GM23338 (cell line): Measurements from ENCODE around the gene TSHZ2. TPM values are rescaled to one million over a fixed set of nuclear protein-coding genes. Genes with fewer than 3 reads are reported as not detected.

ENCODE experiments used
- ATAC-seq: fragments of 200-7000 bp; cut with Tn5 transposase; 3 replicates; pipeline ENCODE4 v1.9.1; 2020
- DNase-seq: peaks from one replicate; pipeline ENCODE4 v3.0.0-alpha.2; 2015; ENCODE audit warnings: low spot score
- H2AFZ ChIP-seq: fragments of 200-600 bp; sonication (generic); 2 replicates; pipeline ENCODE4 v1.8.0; 2016; ENCODE audit warnings: antibody characterized with exemption, mild to moderate bottlenecking, moderate library complexity
- H3F3A ChIP-seq: fragments of 200-600 bp; sonication (generic); replicated peaks from 2 replicates; pipeline ENCODE4 v1.8.0; 2017; ENCODE audit warnings: antibody characterized with exemption, mixed run types, low read depth
- H3K27ac ChIP-seq: fragments of 200-600 bp; sonication (generic); 2 replicates; pipeline ENCODE4 v1.6.1; 2016; ENCODE audit warnings: low read depth
- H3K27me3 ChIP-seq: fragments of 200-600 bp; sonication (generic); 2 replicates; pipeline ENCODE4 v1.8.0; 2016; ENCODE audit warnings: mild to moderate bottlenecking, mixed run types, moderate library complexity; ENCODE audit not compliant: insufficient read depth
- H3K36me3 ChIP-seq: fragments of 200-600 bp; sonication (generic); 2 replicates; pipeline ENCODE4 v1.8.0; 2016; ENCODE audit warnings: mild to moderate bottlenecking; ENCODE audit not compliant: insufficient read depth
- H3K4me1 ChIP-seq: fragments of 200-600 bp; sonication (generic); 2 replicates; pipeline ENCODE4 v1.8.0; 2016; ENCODE audit warnings: mild to moderate bottlenecking, moderate library complexity; ENCODE audit not compliant: insufficient read depth
- H3K4me2 ChIP-seq: fragments of 200-600 bp; sonication (generic); 2 replicates; pipeline ENCODE4 v1.7.1; 2017; ENCODE audit warnings: mixed run types
- H3K4me3 ChIP-seq: fragments of 200-600 bp; sonication (generic); 2 replicates; pipeline ENCODE4 v1.6.1; 2016; ENCODE audit warnings: mixed run types
- H3K79me2 ChIP-seq: fragments of 200-600 bp; sonication (generic); replicated peaks from 2 replicates; pipeline ENCODE4 v1.8.0; 2017; ENCODE audit warnings: mild to moderate bottlenecking; ENCODE audit not compliant: insufficient read depth
- H3K9me2 ChIP-seq: fragments of 200-600 bp; sonication (generic); 2 replicates; pipeline ENCODE4 v1.8.0; 2017; ENCODE audit not compliant: insufficient read depth
- H4K20me1 ChIP-seq: fragments of 200-600 bp; sonication (generic); replicated peaks from 2 replicates; pipeline ENCODE4 v1.8.0; 2017; ENCODE audit warnings: mild to moderate bottlenecking; ENCODE audit not compliant: insufficient read depth
- H3K27ac Mint-ChIP-seq: 2 replicates; pipeline ENCODE4 v1.8.0; 2020; ENCODE audit warnings: inconsistent platforms, mild to moderate bottlenecking, moderate library complexity, mixed read lengths
- H3K27me3 Mint-ChIP-seq: 3 replicates; pipeline ENCODE4 v1.8.0; 2022; ENCODE audit warnings: low read depth, mild to moderate bottlenecking, moderate library complexity, mixed read lengths, inconsistent platforms; ENCODE audit not compliant: insufficient read depth, poor library complexity
- H3K36me3 Mint-ChIP-seq: 3 replicates; pipeline ENCODE4 v1.8.0; 2021; ENCODE audit warnings: low read depth, mild to moderate bottlenecking, inconsistent platforms, moderate library complexity, mixed read lengths
- H3K4me1 Mint-ChIP-seq: 3 replicates; pipeline ENCODE4 v1.8.0; 2020; ENCODE audit warnings: mild to moderate bottlenecking, inconsistent platforms, mixed read lengths
- H3K4me3 Mint-ChIP-seq: 3 replicates; pipeline ENCODE4 v1.8.0; 2021; ENCODE audit warnings: moderate library complexity, mild to moderate bottlenecking, inconsistent platforms, mixed read lengths
- H3K9me3 Mint-ChIP-seq: 3 replicates; pipeline ENCODE4 v1.8.0; 2020; ENCODE audit warnings: moderate library complexity, mild to moderate bottlenecking, inconsistent platforms, mixed read lengths
- CREB1 ChIP-seq: fragments of 250-450 bp; sonication (Bioruptor Pico); IDR thresholded peaks from 2 replicates; pipeline ENCODE4 v1.5.0; 2020; ENCODE audit warnings: low read depth, mild to moderate bottlenecking, moderate library complexity
- EZH2 ChIP-seq: fragments of 200-600 bp; sonication (generic); IDR thresholded peaks from one replicate; pipeline ENCODE4 v1.8.0; 2017; ENCODE audit warnings: antibody characterized with exemption, mild to moderate bottlenecking, low read depth; ENCODE audit not compliant: unreplicated experiment
- EZH2phosphoT487 ChIP-seq: fragments of 200-600 bp; sonication (generic); IDR thresholded peaks from one replicate; pipeline ENCODE4 v1.8.1; 2018; ENCODE audit warnings: antibody characterized with exemption; ENCODE audit not compliant: unreplicated experiment
- JUNB ChIP-seq: IDR thresholded peaks from one replicate; pipeline ENCODE4 v1.6.1; 2016; ENCODE audit warnings: antibody characterized with exemption; ENCODE audit not compliant: unreplicated experiment
- NANOG ChIP-seq: IDR thresholded peaks from 2 replicates; pipeline ENCODE4 v1.6.1; 2016; ENCODE audit warnings: antibody characterized with exemption, borderline replicate concordance
- POLR2AphosphoS5 ChIP-seq: IDR thresholded peaks from 2 replicates; pipeline ENCODE4 v1.6.1; 2016; ENCODE audit warnings: antibody characterized with exemption, low read depth
- STAT1 ChIP-seq: IDR thresholded peaks from one replicate; pipeline ENCODE4 v1.6.1; 2016; ENCODE audit warnings: antibody characterized with exemption; ENCODE audit not compliant: unreplicated experiment
- ZNF114 ChIP-seq: fragments of 250-450 bp; sonication (Bioruptor Pico); IDR thresholded peaks from 2 replicates; pipeline ENCODE4 v1.5.0; 2020; ENCODE audit warnings: mild to moderate bottlenecking, moderate library complexity
- ZNF331 ChIP-seq: fragments of 250-450 bp; sonication (Bioruptor Pico); IDR thresholded peaks from 2 replicates; pipeline ENCODE4 v1.5.0; 2020; ENCODE audit warnings: low read depth, mild to moderate bottlenecking, moderate library complexity
- polyA plus RNA-seq: library from polyadenylated mRNA; unstranded; fragments of >200 nt; fragmentation: Nextera tagmentation; extraction: Ambion mirVana; gene quantifications from 2 replicates; pipeline ENCODE4 v1.2.1, GENCODE V29; 2016
- total RNA-seq: library from RNA; depleted of rRNA; stranded (reverse); fragments of >200 nt; shearing (Covaris generic); gene quantifications from 2 replicates; pipeline ENCODE4 v1.2.3, GENCODE V29; 2014
- TF ChIP-seq, protein P1 (sequence below), 2 experiments: fragments of 200-600 bp in 1 of 2; sonication (generic) in 1 of 2; conservative IDR thresholded peaks; 2 replicates each; pipeline versions ENCODE4 v1.5.1 to v1.6.1; 2016 to 2017; ENCODE audit warnings: antibody characterized with exemption in 2 of 2, low read depth in 2 of 2, mild to moderate bottlenecking in 2 of 2, moderate library complexity in 1 of 2
- TF ChIP-seq, protein P2 (sequence below): IDR thresholded peaks from 2 replicates; pipeline ENCODE4 v1.6.1; 2016; ENCODE audit warnings: antibody characterized with exemption
- TF ChIP-seq, protein P3 (sequence below): IDR thresholded peaks from one replicate; pipeline ENCODE4 v1.6.1; 2018; ENCODE audit warnings: antibody characterized with exemption; ENCODE audit not compliant: unreplicated experiment
- TF ChIP-seq, protein P4 (sequence below): fragments of 250-450 bp; sonication (Bioruptor Pico); IDR thresholded peaks from 2 replicates; pipeline ENCODE4 v1.5.0; 2020; ENCODE audit warnings: mild to moderate bottlenecking, moderate library complexity

The TSHZ2 gene
- total and polyA plus RNA-seq, 2 experiments from 2014 or later: 0.49 to 1.3 TPM

DNA sequence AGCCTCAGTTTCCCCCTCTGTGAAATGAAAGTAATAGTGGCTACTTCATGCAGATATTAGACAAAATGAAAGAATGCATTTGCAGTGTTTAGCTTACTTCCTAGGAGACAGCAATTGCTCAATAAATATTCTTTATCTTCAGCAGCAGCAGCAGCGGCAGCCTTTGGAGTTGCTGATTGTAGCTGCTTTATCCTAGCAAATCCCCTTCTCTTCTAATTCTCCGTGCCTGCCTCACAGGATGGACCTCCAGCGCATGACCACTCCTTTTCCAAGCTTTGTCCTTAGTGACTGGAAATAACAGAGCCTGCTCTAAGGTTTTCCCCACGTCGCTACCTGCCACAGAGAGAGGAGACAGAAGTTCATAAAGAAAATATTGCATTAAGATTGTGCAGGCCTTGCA lies 279.8 kb downstream of the TSHZ2 start:
- H3K4me1 Mint-ChIP-seq: no peaks in the 10 kb centered on the region
- peaks cover 4% of the 10 kb centered on the region for H3K27me3 Mint-ChIP-seq
- H3K36me3 Mint-ChIP-seq: peaks cover 12% of the 10 kb centered on the region
- no peaks in the 10 kb centered on the region for H3K79me2 ChIP-seq
- no peaks in the 10 kb centered on the region for H3K9me2 ChIP-seq
- no peak overlapping the region for H2AFZ ChIP-seq
- H3K9me3 Mint-ChIP-seq: peaks cover 17% of the 10 kb centered on the region
- H3K4me3 Mint-ChIP-seq: no peak overlapping the region
- H3K27ac Mint-ChIP-seq: no peak overlapping the region
- H3K4me2 ChIP-seq: no peak overlapping the region
- H4K20me1 ChIP-seq: no peaks in the 10 kb centered on the region
- no peaks in the 10 kb centered on the region for H3K4me1 ChIP-seq
- TF ChIP-seq, protein P1, sequence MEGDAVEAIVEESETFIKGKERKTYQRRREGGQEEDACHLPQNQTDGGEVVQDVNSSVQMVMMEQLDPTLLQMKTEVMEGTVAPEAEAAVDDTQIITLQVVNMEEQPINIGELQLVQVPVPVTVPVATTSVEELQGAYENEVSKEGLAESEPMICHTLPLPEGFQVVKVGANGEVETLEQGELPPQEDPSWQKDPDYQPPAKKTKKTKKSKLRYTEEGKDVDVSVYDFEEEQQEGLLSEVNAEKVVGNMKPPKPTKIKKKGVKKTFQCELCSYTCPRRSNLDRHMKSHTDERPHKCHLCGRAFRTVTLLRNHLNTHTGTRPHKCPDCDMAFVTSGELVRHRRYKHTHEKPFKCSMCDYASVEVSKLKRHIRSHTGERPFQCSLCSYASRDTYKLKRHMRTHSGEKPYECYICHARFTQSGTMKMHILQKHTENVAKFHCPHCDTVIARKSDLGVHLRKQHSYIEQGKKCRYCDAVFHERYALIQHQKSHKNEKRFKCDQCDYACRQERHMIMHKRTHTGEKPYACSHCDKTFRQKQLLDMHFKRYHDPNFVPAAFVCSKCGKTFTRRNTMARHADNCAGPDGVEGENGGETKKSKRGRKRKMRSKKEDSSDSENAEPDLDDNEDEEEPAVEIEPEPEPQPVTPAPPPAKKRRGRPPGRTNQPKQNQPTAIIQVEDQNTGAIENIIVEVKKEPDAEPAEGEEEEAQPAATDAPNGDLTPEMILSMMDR (conservative IDR thresholded peaks at IDR 0.05; ENCODE audit: low read depth in 2 of 2): no peak
- TF ChIP-seq STAT1: no peak
- no peak for TF ChIP-seq ZNF114 (CRISPR knock-in tag)
- TF ChIP-seq, protein P2, sequence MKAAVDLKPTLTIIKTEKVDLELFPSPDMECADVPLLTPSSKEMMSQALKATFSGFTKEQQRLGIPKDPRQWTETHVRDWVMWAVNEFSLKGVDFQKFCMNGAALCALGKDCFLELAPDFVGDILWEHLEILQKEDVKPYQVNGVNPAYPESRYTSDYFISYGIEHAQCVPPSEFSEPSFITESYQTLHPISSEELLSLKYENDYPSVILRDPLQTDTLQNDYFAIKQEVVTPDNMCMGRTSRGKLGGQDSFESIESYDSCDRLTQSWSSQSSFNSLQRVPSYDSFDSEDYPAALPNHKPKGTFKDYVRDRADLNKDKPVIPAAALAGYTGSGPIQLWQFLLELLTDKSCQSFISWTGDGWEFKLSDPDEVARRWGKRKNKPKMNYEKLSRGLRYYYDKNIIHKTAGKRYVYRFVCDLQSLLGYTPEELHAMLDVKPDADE: no peak
- no peak for TF ChIP-seq EZH2phosphoT487
- TF ChIP-seq, protein P3, sequence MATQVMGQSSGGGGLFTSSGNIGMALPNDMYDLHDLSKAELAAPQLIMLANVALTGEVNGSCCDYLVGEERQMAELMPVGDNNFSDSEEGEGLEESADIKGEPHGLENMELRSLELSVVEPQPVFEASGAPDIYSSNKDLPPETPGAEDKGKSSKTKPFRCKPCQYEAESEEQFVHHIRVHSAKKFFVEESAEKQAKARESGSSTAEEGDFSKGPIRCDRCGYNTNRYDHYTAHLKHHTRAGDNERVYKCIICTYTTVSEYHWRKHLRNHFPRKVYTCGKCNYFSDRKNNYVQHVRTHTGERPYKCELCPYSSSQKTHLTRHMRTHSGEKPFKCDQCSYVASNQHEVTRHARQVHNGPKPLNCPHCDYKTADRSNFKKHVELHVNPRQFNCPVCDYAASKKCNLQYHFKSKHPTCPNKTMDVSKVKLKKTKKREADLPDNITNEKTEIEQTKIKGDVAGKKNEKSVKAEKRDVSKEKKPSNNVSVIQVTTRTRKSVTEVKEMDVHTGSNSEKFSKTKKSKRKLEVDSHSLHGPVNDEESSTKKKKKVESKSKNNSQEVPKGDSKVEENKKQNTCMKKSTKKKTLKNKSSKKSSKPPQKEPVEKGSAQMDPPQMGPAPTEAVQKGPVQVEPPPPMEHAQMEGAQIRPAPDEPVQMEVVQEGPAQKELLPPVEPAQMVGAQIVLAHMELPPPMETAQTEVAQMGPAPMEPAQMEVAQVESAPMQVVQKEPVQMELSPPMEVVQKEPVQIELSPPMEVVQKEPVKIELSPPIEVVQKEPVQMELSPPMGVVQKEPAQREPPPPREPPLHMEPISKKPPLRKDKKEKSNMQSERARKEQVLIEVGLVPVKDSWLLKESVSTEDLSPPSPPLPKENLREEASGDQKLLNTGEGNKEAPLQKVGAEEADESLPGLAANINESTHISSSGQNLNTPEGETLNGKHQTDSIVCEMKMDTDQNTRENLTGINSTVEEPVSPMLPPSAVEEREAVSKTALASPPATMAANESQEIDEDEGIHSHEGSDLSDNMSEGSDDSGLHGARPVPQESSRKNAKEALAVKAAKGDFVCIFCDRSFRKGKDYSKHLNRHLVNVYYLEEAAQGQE: no peak
- TF ChIP-seq EZH2: no peak
- no peak for TF ChIP-seq JUNB
- no peak for TF ChIP-seq NANOG
- no peak for TF ChIP-seq ZNF331 (CRISPR knock-in tag)
- no peak for TF ChIP-seq CREB1 (CRISPR knock-in tag)
- no peak for TF ChIP-seq POLR2AphosphoS5
- TF ChIP-seq, protein P4, sequence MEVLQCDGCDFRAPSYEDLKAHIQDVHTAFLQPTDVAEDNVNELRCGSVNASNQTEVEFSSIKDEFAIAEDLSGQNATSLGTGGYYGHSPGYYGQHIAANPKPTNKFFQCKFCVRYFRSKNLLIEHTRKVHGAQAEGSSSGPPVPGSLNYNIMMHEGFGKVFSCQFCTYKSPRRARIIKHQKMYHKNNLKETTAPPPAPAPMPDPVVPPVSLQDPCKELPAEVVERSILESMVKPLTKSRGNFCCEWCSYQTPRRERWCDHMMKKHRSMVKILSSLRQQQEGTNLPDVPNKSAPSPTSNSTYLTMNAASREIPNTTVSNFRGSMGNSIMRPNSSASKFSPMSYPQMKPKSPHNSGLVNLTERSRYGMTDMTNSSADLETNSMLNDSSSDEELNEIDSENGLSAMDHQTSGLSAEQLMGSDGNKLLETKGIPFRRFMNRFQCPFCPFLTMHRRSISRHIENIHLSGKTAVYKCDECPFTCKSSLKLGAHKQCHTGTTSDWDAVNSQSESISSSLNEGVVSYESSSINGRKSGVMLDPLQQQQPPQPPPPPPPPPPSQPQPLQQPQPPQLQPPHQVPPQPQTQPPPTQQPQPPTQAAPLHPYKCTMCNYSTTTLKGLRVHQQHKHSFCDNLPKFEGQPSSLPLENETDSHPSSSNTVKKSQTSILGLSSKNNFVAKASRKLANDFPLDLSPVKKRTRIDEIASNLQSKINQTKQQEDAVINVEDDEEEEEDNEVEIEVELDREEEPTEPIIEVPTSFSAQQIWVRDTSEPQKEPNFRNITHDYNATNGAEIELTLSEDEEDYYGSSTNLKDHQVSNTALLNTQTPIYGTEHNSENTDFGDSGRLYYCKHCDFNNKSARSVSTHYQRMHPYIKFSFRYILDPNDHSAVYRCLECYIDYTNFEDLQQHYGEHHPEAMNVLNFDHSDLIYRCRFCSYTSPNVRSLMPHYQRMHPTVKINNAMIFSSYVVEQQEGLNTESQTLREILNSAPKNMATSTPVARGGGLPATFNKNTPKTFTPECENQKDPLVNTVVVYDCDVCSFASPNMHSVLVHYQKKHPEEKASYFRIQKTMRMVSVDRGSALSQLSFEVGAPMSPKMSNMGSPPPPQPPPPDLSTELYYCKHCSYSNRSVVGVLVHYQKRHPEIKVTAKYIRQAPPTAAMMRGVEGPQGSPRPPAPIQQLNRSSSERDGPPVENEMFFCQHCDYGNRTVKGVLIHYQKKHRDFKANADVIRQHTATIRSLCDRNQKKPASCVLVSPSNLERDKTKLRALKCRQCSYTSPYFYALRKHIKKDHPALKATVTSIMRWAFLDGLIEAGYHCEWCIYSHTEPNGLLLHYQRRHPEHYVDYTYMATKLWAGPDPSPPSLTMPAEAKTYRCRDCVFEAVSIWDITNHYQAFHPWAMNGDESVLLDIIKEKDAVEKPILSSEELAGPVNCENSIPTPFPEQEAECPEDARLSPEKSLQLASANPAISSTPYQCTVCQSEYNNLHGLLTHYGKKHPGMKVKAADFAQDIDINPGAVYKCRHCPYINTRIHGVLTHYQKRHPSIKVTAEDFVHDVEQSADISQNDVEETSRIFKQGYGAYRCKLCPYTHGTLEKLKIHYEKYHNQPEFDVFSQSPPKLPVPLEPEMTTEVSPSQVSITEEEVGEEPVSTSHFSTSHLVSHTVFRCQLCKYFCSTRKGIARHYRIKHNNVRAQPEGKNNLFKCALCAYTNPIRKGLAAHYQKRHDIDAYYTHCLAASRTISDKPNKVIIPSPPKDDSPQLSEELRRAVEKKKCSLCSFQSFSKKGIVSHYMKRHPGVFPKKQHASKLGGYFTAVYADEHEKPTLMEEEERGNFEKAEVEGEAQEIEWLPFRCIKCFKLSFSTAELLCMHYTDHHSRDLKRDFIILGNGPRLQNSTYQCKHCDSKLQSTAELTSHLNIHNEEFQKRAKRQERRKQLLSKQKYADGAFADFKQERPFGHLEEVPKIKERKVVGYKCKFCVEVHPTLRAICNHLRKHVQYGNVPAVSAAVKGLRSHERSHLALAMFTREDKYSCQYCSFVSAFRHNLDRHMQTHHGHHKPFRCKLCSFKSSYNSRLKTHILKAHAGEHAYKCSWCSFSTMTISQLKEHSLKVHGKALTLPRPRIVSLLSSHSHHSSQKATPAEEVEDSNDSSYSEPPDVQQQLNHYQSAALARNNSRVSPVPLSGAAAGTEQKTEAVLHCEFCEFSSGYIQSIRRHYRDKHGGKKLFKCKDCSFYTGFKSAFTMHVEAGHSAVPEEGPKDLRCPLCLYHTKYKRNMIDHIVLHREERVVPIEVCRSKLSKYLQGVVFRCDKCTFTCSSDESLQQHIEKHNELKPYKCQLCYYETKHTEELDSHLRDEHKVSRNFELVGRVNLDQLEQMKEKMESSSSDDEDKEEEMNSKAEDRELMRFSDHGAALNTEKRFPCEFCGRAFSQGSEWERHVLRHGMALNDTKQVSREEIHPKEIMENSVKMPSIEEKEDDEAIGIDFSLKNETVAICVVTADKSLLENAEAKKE (CRISPR knock-in tag): no peak
- DNase-seq (no peak), ATAC-seq (no peak)
- H3K4me3 ChIP-seq: no peak overlapping the region
- H3F3A ChIP-seq: no peaks in the 10 kb centered on the region
- H3K27me3 ChIP-seq: no peaks in the 10 kb centered on the region
- H3K27ac ChIP-seq: no peak overlapping the region
- H3K36me3 ChIP-seq: no peaks in the 10 kb centered on the region
